ENCODE data around the gene C11orf98. TPM values are rescaled to one million over a fixed set of nuclear protein-coding genes. Genes with fewer than 3 reads are reported as not detected.
"Not testable (repeated sequence)": the region's sequence is repeated elsewhere in the genome, so short reads cannot be mapped to it uniquely, and the experiment has no call there.

Gene C11orf98
- total RNA-seq, 1 donor from 2014 or later, result 76.5 TPM

- no peak for TF ChIP-seq CTCF (IDR thresholded peaks at IDR 0.05; ENCODE audit: insufficient read depth, low read length, poor library complexity, severe bottlenecking)
- no peaks in the 10 kb centered on the region for H3K27me3 ChIP-seq (ENCODE audit: control insufficient read depth, insufficient read depth, low read length)
- peaks cover 9% of the 10 kb centered on the region for H3K36me3 ChIP-seq (ENCODE audit: control insufficient read depth, insufficient read depth, low read length)
- DNase-seq (ENCODE audit: low read depth), result no peak
- no peak overlapping the region for H3K4me3 ChIP-seq (ENCODE audit: low read depth, low read length)
Measured at GRCh38 chr11:62627713-62628112, 37.3 kb downstream of the C11orf98 start.

- no peak overlapping the region for H3K4me3 ChIP-seq (ENCODE audit: low read depth, low read length)
- no peaks in the 10 kb centered on the region for H3K27me3 ChIP-seq (ENCODE audit: control insufficient read depth, insufficient read depth, low read length)
- TF ChIP-seq CTCF (IDR thresholded peaks at IDR 0.05; ENCODE audit: insufficient read depth, low read length, poor library complexity, severe bottlenecking), result no peak
- no peak for DNase-seq (ENCODE audit: low read depth)
- peaks cover 3% of the 10 kb centered on the region for H3K36me3 ChIP-seq (ENCODE audit: control insufficient read depth, insufficient read depth, low read length)
Measured at GRCh38 chr11:62622476-62623089, 42.4 kb downstream of the C11orf98 start.

- Histone ChIP-seq H3K36me3 (ENCODE audit: control insufficient read depth, insufficient read depth, low read length) (peaks cover 3% of the 10 kb centered on the region), H3K4me3 (ENCODE audit: low read depth, low read length) (peak within 1 kb of the TSS; percentile 57), H3K27me3 (ENCODE audit: control insufficient read depth, insufficient read depth, low read length) (no peaks in the 10 kb centered on the region)
- DNase-seq (ENCODE audit: low read depth), result peak; percentile 93
- no peak for TF ChIP-seq CTCF (IDR thresholded peaks at IDR 0.05; ENCODE audit: insufficient read depth, low read length, poor library complexity, severe bottlenecking)
Measured at GRCh38 chr11:62621567-62622470, 43.2 kb downstream of the C11orf98 start, which contains the start of gene B3GAT3. TSS of gene B3GAT3 (minus strand) at chr11:62621986. CDS start at chr11:62621947, 39 bp downstream.

GRCh38 chr11:62621027-62621566 lies 43.9 kb downstream of the C11orf98 start:
- H3K4me3 ChIP-seq (ENCODE audit: low read depth, low read length), result peak overlapping the region; percentile 57
- H3K27me3 ChIP-seq (ENCODE audit: control insufficient read depth, insufficient read depth, low read length), result no peaks in the 10 kb centered on the region
- DNase-seq (ENCODE audit: low read depth), result no peak
- no peak for TF ChIP-seq CTCF (IDR thresholded peaks at IDR 0.05; ENCODE audit: insufficient read depth, low read length, poor library complexity, severe bottlenecking)
- H3K36me3 ChIP-seq (ENCODE audit: control insufficient read depth, insufficient read depth, low read length), result peaks cover 1% of the 10 kb centered on the region

GRCh38 chr11:62616957-62617356 lies 48.1 kb downstream of the C11orf98 start:
- H3K4me3 ChIP-seq (ENCODE audit: low read depth, low read length); H3K36me3 ChIP-seq (ENCODE audit: control insufficient read depth, insufficient read depth, low read length); DNase-seq (ENCODE audit: low read depth): not testable (repeated sequence)

GRCh38 chr11:62615521-62615920 lies 49.5 kb downstream of the C11orf98 start:
- no peak for DNase-seq (ENCODE audit: low read depth)
- H3K4me3 ChIP-seq (ENCODE audit: low read depth, low read length), result no peak overlapping the region
- no peaks in the 10 kb centered on the region for H3K36me3 ChIP-seq (ENCODE audit: control insufficient read depth, insufficient read depth, low read length)
- H3K27me3 ChIP-seq (ENCODE audit: control insufficient read depth, insufficient read depth, low read length), result no peaks in the 10 kb centered on the region
- TF ChIP-seq CTCF (IDR thresholded peaks at IDR 0.05; ENCODE audit: insufficient read depth, low read length, poor library complexity, severe bottlenecking), result no peak

More at GRCh38 chr11:62616957-62617356, 48.1 kb downstream of the C11orf98 start:
- H3K27me3 ChIP-seq (ENCODE audit: control insufficient read depth, insufficient read depth, low read length), result not testable (repeated sequence)
